ENCODE data around the gene DCAF8. TPM values are rescaled to one million over a fixed set of nuclear protein-coding genes. Genes with fewer than 3 reads are reported as not detected.

DCAF8 gene
- 100 to 1,000 TPM; 103 to 198 (median 154) TPM for total RNA-seq

DNA sequence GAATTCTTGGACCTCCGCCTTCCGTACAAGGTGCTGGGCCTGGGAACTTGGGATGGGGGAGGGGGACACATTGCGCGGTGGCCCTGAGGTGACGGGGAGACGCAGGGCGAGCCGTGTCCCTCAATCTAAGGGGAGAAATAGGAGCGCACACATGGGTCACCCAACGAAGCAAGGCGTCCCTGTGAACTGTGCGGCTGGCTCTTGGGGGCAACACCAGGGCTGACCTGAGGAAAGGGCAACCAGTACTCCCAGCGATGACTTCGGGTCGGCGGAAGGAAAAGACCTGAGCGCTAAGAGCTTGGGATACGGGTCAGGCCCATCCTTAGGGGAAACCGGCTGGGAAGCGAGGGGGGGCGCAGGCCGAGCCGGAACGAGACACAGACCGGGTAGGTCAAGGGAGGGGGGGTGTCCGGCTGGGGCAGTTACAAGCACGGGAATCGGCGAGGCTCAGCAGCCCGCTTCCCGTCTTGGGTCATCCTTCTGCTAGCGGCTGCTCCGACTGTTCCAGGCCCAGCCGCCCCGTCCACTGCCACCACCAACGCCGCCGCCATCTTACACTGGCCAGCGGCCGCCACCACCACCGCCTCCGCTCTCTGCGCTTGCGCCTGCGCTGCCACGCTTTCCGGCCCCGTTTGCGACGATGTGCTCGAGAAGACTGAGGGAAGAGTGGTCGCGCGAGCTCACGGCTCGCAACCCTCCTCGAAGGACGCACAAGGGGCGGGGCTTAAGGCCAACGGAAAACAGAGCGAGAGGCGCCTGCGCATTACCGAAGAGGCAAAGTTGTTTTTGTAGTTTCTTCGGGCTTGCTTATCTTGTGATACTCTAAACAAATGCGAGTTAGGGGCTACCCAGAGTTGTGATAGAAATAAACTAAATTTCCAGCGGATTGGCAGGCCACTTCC is at the start of gene DCAF8:
TSS of gene DCAF8 (minus strand) at position 657 of the 902 bp plus-strand sequence. CDS start 18,541 bp downstream, outside the sequence.
- TF ChIP-seq, protein P1, sequence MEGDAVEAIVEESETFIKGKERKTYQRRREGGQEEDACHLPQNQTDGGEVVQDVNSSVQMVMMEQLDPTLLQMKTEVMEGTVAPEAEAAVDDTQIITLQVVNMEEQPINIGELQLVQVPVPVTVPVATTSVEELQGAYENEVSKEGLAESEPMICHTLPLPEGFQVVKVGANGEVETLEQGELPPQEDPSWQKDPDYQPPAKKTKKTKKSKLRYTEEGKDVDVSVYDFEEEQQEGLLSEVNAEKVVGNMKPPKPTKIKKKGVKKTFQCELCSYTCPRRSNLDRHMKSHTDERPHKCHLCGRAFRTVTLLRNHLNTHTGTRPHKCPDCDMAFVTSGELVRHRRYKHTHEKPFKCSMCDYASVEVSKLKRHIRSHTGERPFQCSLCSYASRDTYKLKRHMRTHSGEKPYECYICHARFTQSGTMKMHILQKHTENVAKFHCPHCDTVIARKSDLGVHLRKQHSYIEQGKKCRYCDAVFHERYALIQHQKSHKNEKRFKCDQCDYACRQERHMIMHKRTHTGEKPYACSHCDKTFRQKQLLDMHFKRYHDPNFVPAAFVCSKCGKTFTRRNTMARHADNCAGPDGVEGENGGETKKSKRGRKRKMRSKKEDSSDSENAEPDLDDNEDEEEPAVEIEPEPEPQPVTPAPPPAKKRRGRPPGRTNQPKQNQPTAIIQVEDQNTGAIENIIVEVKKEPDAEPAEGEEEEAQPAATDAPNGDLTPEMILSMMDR (IDR thresholded peaks at IDR 0.05; ENCODE audit: low read depth): no peak

GRCh38 chr1:160309571-160309970 is 47.2 kb upstream of the DCAF8 start:
- TF ChIP-seq, protein P1 (IDR thresholded peaks at IDR 0.05; ENCODE audit: low read depth): no peak

- TF ChIP-seq, protein P1 (IDR thresholded peaks at IDR 0.05; ENCODE audit: low read depth): no peak
Observed at GRCh38 chr1:160309185-160309557, 46.8 kb upstream of the DCAF8 start.

- TF ChIP-seq, protein P1 (IDR thresholded peaks at IDR 0.05; ENCODE audit: low read depth): no peak
Observed at GRCh38 chr1:160308451-160309184, 46.3 kb upstream of the DCAF8 start.

DNA sequence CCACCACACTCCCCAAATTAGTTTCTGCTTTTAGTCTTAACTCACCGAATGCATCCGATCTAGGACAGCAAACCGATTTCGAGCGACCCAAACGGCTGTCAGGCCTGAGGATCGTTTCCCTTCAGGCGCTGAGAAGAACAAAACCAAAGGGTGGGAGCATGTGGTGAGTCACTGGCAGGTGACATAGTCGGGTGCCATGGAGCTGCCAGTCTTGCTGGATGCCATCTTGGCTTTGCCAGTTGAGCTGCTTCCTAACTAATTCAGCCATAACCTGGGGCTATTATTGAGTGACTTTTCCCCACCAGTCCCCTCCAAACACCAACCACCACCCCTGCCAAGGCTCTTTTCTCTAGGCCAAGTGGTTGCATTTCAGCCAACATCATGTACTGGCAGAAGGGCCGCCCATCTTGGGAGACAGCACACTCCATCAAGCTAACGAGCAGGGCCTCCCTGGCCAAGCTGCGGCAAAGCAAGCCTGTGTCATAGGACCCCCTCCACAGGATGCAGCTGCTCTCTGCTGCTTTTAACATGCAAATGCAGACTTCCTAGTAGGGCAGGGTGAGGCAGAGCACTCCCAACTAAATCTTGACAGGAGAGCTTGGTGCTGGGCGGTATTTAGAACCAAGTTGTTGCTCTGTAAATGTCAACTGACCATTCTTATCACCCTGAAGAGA is 44.9 kb upstream of the DCAF8 start:
- TF ChIP-seq, protein P1 (IDR thresholded peaks at IDR 0.05; ENCODE audit: low read depth): no peak

GRCh38 chr1:160300173-160300572 is 37.8 kb upstream of the DCAF8 start:
- TF ChIP-seq, protein P1 (IDR thresholded peaks at IDR 0.05; ENCODE audit: low read depth): no peak

All from subcutaneous adipose tissue (tissue), 4 donors.